SK-N-SH (cell line): ENCODE measurements around the gene LAP3. TPM values are rescaled to one million over a fixed set of nuclear protein-coding genes. Genes with fewer than 3 reads are reported as not detected.

Source experiments
- CTCF ChIA-PET: fragments of 300-600, 350-600 bp; formaldehyde crosslinking; extraction: SDS; loops from one replicate; lab custom pipeline; 2021; lab: Yijun Ruan, JAX
- POLR2A ChIA-PET: fragments of 350-600 bp; sonication (Branson Sonifier 250); formaldehyde crosslinking; extraction: SDS; loops from one replicate; lab custom pipeline; 2020; ENCODE audit warnings: antibody characterized with exemption, inconsistent platforms; lab: Yijun Ruan, JAX
- DNase-seq: peaks from one replicate; pipeline ENCODE4 v3.0.0; 2012
- H2AFZ ChIP-seq: fragments of 200-600 bp; sonication (generic); 2 replicates; pipeline ENCODE4 v1.8.1; 2016; ENCODE audit warnings: antibody characterized with exemption, mild to moderate bottlenecking, low read depth
- H3F3A ChIP-seq: fragments of 200-600 bp; sonication (generic); replicated peaks from 2 replicates; pipeline ENCODE3; 2016; ENCODE audit warnings: antibody characterized with exemption, mild to moderate bottlenecking; ENCODE audit not compliant: insufficient read depth
- H3K27ac ChIP-seq, 2 experiments: fragments of 200-500 bp in 1 of 2; fragments of 200-600 bp in 1 of 2; sonication (Bioruptor generic) in 1 of 2; sonication (generic), shearing (Covaris generic) in 1 of 2; 2 replicates each; pipeline versions ENCODE4 v1.5.1 to v1.6.1; 2014 to 2016; ENCODE audit warnings: low read depth in 2 of 2, inconsistent platforms in 1 of 2, low read length in 1 of 2, mild to moderate bottlenecking in 1 of 2, mixed read lengths in 1 of 2
- H3K27me3 ChIP-seq: fragments of 200-600 bp; sonication (generic), shearing (Covaris generic); 2 replicates; pipeline ENCODE4 v1.6.1; 2016; ENCODE audit warnings: mixed run types; ENCODE audit not compliant: insufficient read depth
- H3K36me3 ChIP-seq, 2 experiments: fragments of 200-500 bp in 1 of 2; fragments of 200-600 bp in 1 of 2; sonication (Bioruptor generic) in 1 of 2; sonication (generic) in 1 of 2; replicated peaks in 1 of 2; 2 replicates each; pipeline versions ENCODE3 to v1.5.1; 2014 to 2016; ENCODE audit warnings: low read length in 1 of 2, mild to moderate bottlenecking in 1 of 2; ENCODE audit not compliant: insufficient read depth in 2 of 2, control insufficient read depth in 1 of 2
- H3K4me1 ChIP-seq, 2 experiments: fragments of 200-500 bp in 1 of 2; fragments of 200-600 bp in 1 of 2; sonication (Bioruptor generic) in 1 of 2; sonication (generic), shearing (Covaris generic) in 1 of 2; 2 replicates each; pipeline versions ENCODE4 v1.5.1 to v1.6.1; 2014 to 2016; ENCODE audit warnings: low read depth in 1 of 2, low read length in 1 of 2, mixed run types in 1 of 2; ENCODE audit not compliant: insufficient read depth in 2 of 2, control insufficient read depth in 1 of 2
- H3K4me2 ChIP-seq: fragments of 200-600 bp; sonication (generic), shearing (Covaris generic); 2 replicates; pipeline ENCODE4 v1.6.1; 2017; ENCODE audit warnings: mixed run types
- H3K4me3 ChIP-seq, 2 experiments: fragments of 200-500 bp in 1 of 2; fragments of 200-600 bp in 1 of 2; sonication (Bioruptor generic) in 1 of 2; sonication (generic), shearing (Covaris generic) in 1 of 2; 2 replicates each; pipeline versions ENCODE4 v1.5.1 to v1.8.1; 2014 to 2016; ENCODE audit warnings: low read depth in 2 of 2, inconsistent platforms in 1 of 2, low read length in 1 of 2, mild to moderate bottlenecking in 1 of 2, mixed read lengths in 1 of 2, moderate library complexity in 1 of 2
- H3K79me2 ChIP-seq: fragments of 200-600 bp; sonication (generic); 2 replicates; pipeline ENCODE4 v1.8.1; 2017; ENCODE audit warnings: mild to moderate bottlenecking; ENCODE audit not compliant: insufficient read depth
- H3K9ac ChIP-seq: fragments of 200-600 bp; sonication (generic); 2 replicates; pipeline ENCODE4 v1.6.1; 2017; ENCODE audit warnings: mixed run types
- H3K9me2 ChIP-seq: fragments of 200-600 bp; sonication (generic); 2 replicates; pipeline ENCODE4 v1.6.1; 2017; ENCODE audit warnings: mixed run types
- H3K9me3 ChIP-seq: fragments of 200-600 bp; sonication (generic); 2 replicates; pipeline ENCODE4 v1.6.1; 2017; ENCODE audit warnings: mixed run types, mild to moderate bottlenecking, moderate library complexity
- H4K20me1 ChIP-seq: fragments of 200-600 bp; sonication (generic); 2 replicates; pipeline ENCODE4 v1.6.1; 2017; ENCODE audit warnings: mild to moderate bottlenecking, mixed run types; ENCODE audit not compliant: insufficient read depth
- CHD2 ChIP-seq: fragments of 150-350 bp; IDR thresholded peaks from 2 replicates; pipeline ENCODE4 v1.6.1; 2018; ENCODE audit warnings: low read length; ENCODE audit not compliant: partially characterized antibody
- CTCF ChIP-seq: fragments of 200-600 bp; sonication (generic); IDR thresholded peaks from 2 replicates; pipeline ENCODE4 v1.6.1; 2017; ENCODE audit warnings: antibody characterized with exemption, mild to moderate bottlenecking, moderate library complexity
- ELF1 ChIP-seq: IDR thresholded peaks from 2 replicates; pipeline ENCODE4 v1.4.0; 2012
- FOXJ3 ChIP-seq: sonication (generic); formaldehyde crosslinking; IDR thresholded peaks from 2 replicates; pipeline ENCODE4 v1.5.1; 2020; ENCODE audit warnings: mild to moderate bottlenecking, missing genetic modification reagents
- GABPA ChIP-seq: IDR thresholded peaks from 2 replicates; pipeline ENCODE4 v1.4.0; 2012; ENCODE audit warnings: low read depth, mild to moderate bottlenecking
- RCOR1 ChIP-seq: fragments of 150-350 bp; IDR thresholded peaks from 2 replicates; pipeline ENCODE4 v1.6.1; 2017; ENCODE audit warnings: antibody characterized with exemption, low read length
- TCF12 ChIP-seq: IDR thresholded peaks from 2 replicates; pipeline ENCODE4 v1.4.0; 2012
- USF1 ChIP-seq: IDR thresholded peaks from 2 replicates; pipeline ENCODE4 v1.4.0; 2012; ENCODE audit warnings: low read depth, borderline replicate concordance
- USF2 ChIP-seq: fragments of 150-350 bp; IDR thresholded peaks from 2 replicates; pipeline ENCODE4 v1.6.1; 2017; ENCODE audit warnings: antibody characterized with exemption, low read length, low read depth, borderline replicate concordance
- ZBTB33 ChIP-seq: IDR thresholded peaks from 2 replicates; pipeline ENCODE4 v1.4.0; 2012; ENCODE audit warnings: low read depth, borderline replicate concordance
- WGBS: methylation state at CpG from one replicate; pipeline ENCODE4 v1.1.6; 2017; ENCODE audit warnings: low lambda C conversion rate; 5-methylcytosine and 5-hydroxymethylcytosine counted together
- polyA plus RNA-seq, 3 experiments: library from polyadenylated mRNA; depleted of rRNA; stranded (reverse); fragments of >200 nt; gene quantifications; 2 replicates each; pipeline ENCODE4 v1.2.3, GENCODE V29; 2012

The LAP3 gene
- polyA plus RNA-seq, 1 of the 3 experiments (the other 2 are of a cell fraction): 53.2 TPM

GRCh38 chr4:17577665-17578481, 875 bp downstream of the LAP3 start:
- peaks cover 9 to 25% of the 10 kb centered on the region in 2 experiments for H3K36me3 ChIP-seq
- TF ChIP-seq FOXJ3: no peak
- TF ChIP-seq CTCF: no peak; the same call in 1 of the 2 replicates
- no peak for TF ChIP-seq TCF12
- no peak for TF ChIP-seq RCOR1
- no peak for TF ChIP-seq CHD2
- H3K4me3 ChIP-seq: peak overlapping the region; percentile 62 to 95
- H3K4me1 ChIP-seq: peaks cover 8 to 9% of the 10 kb centered on the region in 2 experiments; a peak in 2 of 4 replicates
- no peaks in the 10 kb centered on the region for H4K20me1 ChIP-seq
- H3K9me2 ChIP-seq: no peaks in the 10 kb centered on the region
- peak; percentile 77 for DNase-seq
- ChIA-PET CTCF (interaction anchor here (0.6 to 4.1 kb wide), 5 partner anchors 23 to 232 kb away, joined by 3 to 15 read pairs (median 4); partner anchors contain the start of genes DCAF16 and MED28), POLR2A (interaction anchor here (0.9 to 1.1 kb wide), 2 partner anchors 26 to 232 kb away, joined by 3 to 4 read pairs; no protein-coding TSS in a partner anchor)
- H3K27me3 ChIP-seq: no peaks in the 10 kb centered on the region
- no peaks in the 10 kb centered on the region for H3K9me3 ChIP-seq
- peak overlapping the region; percentile 98 for H2AFZ ChIP-seq
- 21% methylated on average over 10 of the region's 33 CpGs for WGBS
- peaks cover 20% of the 10 kb centered on the region; the same call in 1 of the 2 replicates for H3K79me2 ChIP-seq
- H3K4me2 ChIP-seq: peak overlapping the region; percentile 97
- peak overlapping the region; percentile 74 for H3K9ac ChIP-seq
- peaks cover 2% of the 10 kb centered on the region for H3F3A ChIP-seq
- H3K27ac ChIP-seq: peak overlapping the region; percentile 77 to 81

- TF ChIP-seq ZBTB33 (no peak), GABPA (no peak), USF2 (no peak), USF1 (no peak), ELF1 (no peak)
- Histone ChIP-seq H3K79me2 (peaks cover 20% of the 10 kb centered on the region; the same call in 1 of the 2 replicates), H3K9ac (peak overlapping the region; percentile 74; the same call in 1 of the 2 replicates), H3K9me2 (no peaks in the 10 kb centered on the region), H3K27ac (no peak overlapping the region), H3K9me3 (no peaks in the 10 kb centered on the region), H3K4me2 (peak overlapping the region; percentile 97), H3K4me3 (peak overlapping the region; percentile 62 to 95), H3F3A (peaks cover 2% of the 10 kb centered on the region), H3K36me3 (peaks cover 12 to 31% of the 10 kb centered on the region in 2 experiments), H4K20me1 (no peaks in the 10 kb centered on the region), H3K27me3 (no peaks in the 10 kb centered on the region), H3K4me1 (peaks cover 8 to 9% of the 10 kb centered on the region in 2 experiments; a peak in 2 of 4 replicates), H2AFZ (no peak overlapping the region)
- POLR2A ChIA-PET: interaction anchor here (0.9 to 1.1 kb wide), 2 partner anchors 26 to 231 kb away, joined by 3 to 4 read pairs; no protein-coding TSS in a partner anchor
- WGBS: 85% methylated on average over 6 of the region's 6 CpGs
- no peak for DNase-seq
- CTCF ChIA-PET: interaction anchor here (1.1 to 4.1 kb wide), 4 partner anchors 24 to 58 kb away, joined by 3 to 15 read pairs (median 4); partner anchors contain the start of gene MED28
These were observed 1.5 kb downstream of the LAP3 start for GRCh38 chr4:17578482-17578891.
